Activated CD4-positive, CD25-positive, alpha-beta regulatory T cell treated with anti-CD3 and anti-CD28 coated beads, Interleukin-2, amount 50 U/mL, for 72 hours (primary cell): Measurements from ENCODE around the gene TYR.
"Not testable (repeated sequence)": the region's sequence is repeated elsewhere in the genome, so short reads cannot be mapped to it uniquely, and the experiment has no call there.

Experiments
- DNase-seq: peaks from one replicate; pipeline ENCODE4 v3.0.0; 2021

The TYR gene

DNA sequence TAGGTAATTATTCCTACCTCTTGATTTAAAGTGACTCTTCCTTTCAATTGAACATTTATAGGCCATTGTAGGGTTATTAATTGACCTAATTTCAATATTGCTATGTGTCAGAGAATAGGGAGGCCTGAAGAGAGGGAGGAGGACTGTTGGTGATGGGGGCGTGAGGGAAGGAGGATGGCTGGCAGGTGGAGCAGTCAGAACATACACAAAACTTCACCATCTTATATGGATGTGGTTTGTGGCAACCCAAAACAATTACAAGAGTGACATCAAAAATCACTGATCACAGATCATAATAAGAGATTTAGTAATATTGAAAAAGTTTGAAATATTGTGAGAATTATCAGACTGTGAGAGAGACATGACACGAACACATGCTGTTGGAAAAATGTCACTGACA is 95.5 kb downstream of the TYR start:
- not testable (repeated sequence) for DNase-seq

DNA sequence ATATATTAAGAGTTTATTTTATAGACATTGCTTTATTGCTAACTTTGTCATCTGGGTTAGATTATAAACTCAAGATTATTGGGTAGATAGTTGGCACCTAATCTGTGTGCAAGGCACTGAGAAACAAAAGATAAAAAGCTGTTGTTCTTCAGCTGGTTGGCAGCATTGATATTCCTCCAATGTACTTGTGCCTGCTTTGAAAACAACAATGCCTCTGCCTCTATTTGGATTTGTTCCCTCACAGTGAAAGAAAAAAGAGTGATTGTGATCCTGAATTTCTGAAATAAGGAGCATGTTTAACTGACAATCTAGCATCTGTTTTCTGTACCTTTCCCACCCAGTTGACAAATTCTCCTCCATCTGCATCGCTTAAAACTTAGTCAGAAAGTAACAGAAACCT is 98.3 kb downstream of the TYR start:
- DNase-seq = no peak

DNA sequence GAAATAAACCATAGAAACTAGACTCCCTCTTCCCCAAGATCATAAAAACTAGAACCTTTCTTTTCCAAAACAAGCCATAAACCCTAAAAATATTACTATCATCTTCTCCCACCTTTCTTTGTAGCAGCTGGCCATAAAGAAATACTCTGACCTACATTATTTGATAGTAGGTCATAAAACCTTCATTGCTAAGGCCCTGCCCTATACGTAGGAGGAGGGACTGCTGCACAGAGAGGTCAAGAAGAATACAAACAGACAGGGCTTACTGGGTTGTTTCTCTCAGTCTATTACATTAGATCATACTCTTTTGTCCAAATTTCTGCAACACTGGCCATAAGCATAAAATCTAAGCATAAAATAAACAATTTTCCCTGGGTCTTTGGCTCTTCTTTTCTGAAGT is 101.5 kb downstream of the TYR start:
- DNase-seq = no peak

DNA sequence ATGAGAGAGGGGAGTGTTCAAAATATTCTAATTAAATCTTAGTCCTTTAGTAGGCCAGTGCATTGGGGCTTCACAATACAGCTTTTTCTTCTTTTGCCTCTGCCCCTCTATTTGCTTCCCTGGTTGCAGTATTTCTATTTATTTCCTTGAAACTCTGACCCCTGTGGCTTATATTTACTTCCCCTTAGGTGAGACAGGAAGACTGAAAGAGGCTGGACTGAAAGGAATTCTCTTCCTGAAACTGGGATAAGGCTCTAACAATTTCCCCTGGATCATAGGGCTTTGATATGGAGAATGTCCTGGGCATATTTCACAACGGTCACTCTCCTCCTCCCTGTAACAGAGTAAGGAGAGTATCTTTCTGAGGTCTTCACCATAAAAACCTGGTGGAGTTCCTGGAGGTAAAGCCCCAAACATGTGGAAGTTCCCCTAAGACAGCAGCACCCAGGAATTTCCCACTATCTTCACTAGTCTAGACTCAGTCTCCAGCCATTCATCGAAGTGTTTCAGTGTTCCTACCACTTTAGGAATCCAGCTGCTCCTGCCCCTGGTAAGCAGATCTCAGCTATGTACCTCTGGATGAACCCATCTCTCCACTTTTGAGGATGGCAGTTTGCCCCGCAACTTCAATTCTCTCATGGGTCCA is 103.5 kb downstream of the TYR start:
- DNase-seq = not testable (repeated sequence)

DNA sequence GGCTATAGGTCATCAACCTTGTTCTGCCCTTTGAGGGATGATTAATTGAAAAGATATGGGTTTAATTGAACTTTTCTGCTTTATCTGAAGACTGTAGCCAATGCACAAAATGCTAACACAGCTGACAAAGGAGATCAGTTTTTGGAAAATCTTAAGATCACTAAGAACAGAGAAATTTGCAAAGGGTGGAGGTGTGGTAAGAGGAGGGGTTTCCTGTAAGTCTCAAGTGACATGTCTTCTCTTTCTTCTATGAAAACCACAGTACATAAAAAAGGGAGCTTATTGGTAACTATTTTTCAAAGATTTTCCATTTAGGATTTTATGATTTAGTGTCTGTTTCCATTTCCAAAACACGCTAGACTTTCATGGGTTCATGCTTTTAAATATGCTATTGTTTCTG is 108.9 kb downstream of the TYR start:
- not testable (repeated sequence) for DNase-seq

DNA sequence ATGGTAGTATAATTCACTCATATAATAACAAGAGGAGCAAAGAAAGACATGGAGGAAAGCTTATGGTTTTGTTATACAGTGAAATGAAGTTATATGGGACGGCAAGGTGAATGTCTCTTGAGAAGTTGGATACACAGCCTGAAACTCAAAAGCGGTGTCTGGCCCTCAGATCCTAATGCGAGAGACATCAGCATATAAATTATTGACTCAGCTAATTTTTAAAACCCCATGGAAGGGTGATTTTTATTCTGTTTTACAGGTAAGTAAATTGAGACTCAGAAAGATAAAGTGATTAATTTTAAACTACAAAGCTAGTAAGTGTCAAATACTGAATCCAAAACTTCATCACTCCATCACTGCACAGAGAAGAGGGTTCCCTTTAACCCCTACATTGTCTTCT is 110.3 kb downstream of the TYR start:
- DNase-seq = not testable (repeated sequence)

DNA sequence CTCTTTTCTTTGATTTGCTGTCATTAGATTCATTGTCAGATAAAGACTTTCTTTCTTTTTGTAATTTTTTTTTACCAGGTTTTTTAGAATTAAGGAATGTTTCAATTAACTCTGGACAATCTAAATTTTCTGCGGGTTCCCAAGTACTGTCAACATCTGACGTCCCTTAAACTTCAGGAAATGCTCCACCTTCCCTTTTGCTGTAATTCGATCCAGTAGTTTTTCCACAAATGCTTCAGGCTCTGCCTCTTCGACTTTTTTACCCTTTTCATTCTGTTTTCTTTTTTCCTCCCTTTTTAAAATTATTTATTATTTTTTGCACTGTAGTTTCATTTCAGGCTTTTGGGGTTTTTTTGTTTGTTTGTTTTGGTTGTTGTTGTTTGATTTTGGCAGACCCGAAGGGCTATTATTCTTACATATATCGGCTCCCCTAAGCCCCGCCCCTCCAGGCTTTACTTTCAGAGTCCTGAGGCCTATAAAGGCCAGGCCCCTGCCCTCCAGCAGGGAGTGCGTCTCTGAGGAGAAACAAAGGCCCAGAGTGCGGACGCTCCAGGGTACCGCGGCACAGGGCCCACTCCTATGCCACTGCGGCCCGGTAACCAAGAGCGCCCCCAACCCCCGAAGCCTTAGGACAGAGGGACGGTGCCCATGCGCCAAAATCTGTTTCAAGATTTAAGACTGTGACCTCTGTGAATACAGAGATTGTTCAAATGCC is 116.4 kb downstream of the TYR start:
- DNase-seq = no peak

DNA sequence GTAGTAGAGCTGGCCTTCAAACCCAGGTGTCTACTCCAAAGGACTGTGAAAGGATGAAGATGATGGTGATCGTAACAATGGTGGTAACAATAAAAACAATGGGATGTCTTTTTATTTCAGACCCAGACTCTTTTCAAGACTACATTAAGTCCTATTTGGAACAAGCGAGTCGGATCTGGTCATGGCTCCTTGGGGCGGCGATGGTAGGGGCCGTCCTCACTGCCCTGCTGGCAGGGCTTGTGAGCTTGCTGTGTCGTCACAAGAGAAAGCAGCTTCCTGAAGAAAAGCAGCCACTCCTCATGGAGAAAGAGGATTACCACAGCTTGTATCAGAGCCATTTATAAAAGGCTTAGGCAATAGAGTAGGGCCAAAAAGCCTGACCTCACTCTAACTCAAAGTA is 117.3 kb downstream of the TYR start:
- DNase-seq = not testable (repeated sequence)

DNA sequence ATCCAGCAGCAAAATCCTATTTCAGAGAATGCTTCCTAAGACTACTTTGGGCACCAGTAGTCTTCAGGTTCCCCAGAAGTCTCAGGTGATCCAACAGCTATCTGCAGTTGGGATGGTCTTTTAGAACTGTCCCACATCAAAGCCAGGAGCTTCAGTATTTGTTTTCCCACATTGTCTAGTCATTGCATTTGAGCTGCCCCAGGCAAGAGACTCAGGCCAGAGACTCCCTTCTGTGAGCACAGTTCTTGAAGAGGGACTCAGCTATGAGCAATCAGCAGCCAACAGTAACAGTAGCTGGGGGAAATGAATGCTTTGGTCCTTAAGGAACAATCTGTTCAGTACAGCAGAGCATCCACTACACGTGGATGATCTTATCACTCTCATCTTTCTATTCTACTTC is 125.4 kb downstream of the TYR start:
- DNase-seq = not testable (repeated sequence)

DNA sequence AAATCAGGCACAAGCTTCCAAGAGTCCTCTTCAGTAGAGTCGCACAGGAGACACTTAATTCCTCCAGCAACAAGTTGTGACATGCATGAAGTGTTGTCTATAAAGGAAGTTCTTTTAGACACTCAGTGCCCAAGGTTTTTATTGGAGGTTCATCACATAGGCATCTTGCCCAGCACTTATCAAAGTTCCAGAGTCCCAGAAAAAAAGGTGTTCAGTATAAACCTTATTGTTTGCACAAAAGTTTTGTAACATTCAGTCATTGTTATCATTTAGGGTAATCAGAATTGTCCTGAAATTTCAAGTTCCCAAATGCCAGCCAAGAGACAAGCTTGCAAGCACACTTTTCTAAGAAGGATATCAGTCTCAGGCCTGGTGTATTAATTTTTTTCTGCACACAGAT is 130.6 kb downstream of the TYR start:
- DNase-seq = not testable (repeated sequence)

DNA sequence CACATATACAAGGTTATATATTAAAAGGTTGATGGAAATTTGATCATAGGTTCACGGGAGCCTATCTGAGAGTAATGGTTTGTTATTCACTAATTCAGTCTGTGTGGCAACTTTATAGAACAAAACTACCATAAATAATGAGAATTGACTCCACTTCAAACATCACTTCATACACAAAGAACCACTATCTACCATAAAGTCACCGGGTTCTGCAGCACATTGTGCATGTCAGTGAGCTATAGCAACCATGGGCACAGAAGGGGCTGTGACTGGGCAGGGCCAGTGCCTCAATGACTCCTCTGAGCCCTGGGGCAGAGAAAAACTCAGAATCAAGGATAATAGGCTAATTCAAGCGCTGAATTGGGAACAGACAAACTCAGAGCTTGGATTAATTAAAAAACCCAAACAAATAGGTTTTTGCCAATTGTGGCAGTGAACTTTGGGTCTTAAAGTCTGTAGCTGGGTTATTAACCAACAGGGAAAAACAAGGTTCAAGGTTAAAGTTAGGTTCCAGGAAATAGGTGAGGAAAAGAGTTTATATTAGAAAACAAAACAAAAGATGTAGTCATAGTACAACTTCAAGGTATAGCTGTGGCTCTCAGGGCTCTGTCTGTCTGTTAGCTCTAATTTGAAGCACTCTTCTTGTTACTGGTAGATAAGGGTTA is 131.8 kb downstream of the TYR start:
- DNase-seq = not testable (repeated sequence)

DNA sequence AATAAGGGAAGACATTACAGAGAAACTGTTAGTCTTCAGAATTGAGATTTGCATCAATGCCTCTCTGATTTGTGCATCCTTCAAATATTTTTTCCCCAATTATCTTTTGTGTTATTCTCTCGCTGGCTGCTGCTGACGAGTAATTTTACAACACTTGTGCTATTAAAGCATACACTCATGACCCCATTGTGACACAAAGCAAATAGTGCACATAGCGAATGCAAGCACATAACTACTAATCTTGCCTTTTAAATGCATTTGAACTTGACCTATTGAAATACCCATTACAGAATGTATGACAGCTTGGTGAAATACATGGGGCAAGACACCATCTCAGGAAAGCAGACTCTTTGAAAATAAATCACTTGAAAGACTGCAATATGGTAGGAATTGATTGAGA is 132.9 kb downstream of the TYR start:
- DNase-seq = not testable (repeated sequence)

DNA sequence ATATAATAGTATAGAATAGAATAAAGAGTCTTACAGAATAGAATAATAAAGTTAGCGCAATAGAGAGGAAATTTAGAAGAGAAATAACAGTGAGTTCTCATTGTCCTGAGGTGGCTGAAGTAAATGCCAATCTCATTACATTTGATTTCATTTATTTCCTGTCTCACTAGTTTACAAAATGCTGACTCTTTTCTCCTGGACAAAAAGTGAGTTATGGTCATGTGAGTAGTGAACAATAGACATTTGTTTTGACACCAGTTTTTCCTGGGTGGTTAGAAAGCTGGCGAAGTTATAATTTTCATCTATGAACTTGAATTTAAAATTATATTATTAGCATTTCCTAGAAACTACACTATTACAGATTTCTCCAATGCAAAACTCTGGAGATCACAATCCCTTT is 143.7 kb downstream of the TYR start:
- no peak for DNase-seq

DNA sequence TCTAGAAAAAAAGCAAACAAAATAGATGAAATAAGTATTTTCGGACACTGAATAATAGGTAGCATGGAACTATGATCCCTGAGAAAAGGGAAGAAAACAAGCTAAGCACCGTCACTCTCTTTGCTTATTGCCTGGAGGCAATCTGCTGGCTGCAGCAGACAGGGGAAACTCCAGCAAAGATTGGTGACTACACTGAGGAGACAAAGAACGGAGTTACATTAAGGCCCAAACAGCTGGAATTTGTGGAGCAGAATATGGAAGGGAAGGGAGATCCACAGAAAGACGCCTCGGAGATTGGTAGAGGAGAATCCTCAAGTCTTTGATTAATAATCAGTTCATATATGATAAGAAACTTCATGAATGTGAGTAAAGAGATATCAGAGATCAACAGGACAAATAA is 150.2 kb downstream of the TYR start:
- DNase-seq = no peak

DNA sequence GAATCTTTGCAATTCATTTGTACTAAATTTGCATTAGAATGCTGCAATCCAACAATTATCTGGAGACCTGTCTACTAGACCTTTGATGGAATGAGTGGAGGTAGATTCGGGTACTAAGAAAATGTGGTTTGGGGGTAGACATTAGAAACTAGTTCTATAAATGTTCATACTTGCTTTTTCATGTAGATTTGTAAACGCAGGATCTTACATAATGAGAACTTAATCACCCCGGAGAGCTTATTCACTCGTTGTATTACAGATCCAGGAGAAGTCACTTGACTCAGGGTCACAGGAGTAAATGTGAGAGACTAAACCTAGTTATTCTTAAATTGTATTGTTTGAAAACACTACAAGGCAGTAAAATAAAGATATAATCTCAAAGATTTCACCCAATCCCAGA is 154.3 kb downstream of the TYR start:
- DNase-seq = not testable (repeated sequence)

DNA sequence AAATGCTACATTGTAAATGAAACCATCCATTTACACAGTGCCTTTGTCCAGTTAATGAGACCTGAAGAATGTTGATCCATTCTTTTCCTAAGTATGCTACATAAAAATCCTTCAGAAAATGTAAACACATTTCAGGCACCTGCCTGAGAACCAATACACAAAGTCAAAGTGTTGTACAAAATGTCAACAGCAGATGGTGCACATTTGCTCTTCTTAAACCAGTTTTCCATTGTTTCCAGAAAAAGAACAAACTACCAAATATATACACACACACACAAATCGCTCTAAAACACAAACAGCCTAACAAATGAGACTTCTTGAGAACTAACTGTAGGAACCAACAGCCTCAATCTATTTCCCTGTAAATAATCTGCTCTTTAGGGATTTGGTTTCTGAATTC is 156.0 kb downstream of the TYR start:
- DNase-seq = not testable (repeated sequence)

DNA sequence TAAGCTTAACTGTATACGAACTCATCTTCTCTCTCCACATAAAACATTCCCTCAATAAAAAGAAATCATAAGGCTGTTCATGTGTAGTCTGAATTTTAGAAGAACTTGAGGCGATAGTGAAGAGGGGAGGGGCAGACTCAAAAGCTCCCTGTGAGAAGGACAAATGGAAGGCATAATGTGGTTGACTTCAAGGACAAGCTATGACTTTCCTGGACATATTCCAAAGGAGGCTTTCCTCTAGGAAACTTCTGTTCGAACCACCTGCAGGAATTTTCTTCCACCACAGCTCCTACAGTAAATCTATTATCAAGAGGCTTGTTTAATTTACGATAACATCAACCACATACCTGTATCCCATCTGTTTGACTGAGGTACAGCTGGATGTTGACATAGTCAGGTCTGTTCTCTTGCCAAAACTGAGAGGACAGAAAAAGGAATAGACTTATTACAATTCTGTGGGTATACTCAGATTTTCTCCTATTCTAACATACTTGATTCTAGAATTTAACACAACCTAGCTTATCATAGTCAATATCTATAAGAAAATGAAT is 159.5 kb downstream of the TYR start:
- DNase-seq = not testable (repeated sequence)

DNA sequence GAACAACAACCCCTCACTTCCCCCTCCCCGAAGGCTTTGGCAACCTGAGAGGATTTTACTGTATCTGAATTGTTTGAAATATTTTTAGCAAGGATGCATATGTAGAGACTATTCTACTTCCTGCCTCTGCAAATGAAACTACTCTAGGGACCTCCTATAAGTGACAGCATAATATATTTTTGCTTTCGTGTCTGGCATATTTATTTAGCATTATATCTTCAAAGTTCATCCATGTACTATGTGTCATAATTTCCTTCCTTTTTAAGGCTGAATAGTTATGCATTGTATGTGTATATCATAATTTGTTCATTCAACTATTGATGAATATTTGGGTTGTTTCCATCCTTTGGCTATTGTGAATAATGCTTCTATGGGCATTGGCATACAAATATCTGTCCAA is 160.4 kb downstream of the TYR start:
- DNase-seq = not testable (repeated sequence)

DNA sequence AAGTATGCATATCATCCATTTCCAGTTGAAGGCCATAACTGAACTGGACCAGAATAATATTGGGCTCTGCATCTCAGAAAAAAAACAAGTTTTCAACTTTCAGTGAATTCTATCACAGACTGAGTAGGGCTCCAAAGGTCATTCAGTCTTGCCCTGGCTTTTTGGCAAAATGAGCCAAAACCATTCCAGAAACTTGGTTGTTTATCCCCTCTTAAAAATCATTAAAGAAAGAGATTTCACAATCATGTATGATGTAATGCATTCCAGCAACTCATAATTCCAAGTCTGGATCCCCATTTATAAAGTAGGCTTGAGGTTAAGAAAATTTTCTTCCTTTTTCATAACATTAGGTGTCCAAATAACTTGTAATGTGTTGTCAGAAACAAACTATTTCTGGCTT is 162.8 kb downstream of the TYR start:
- DNase-seq = not testable (repeated sequence)

DNA sequence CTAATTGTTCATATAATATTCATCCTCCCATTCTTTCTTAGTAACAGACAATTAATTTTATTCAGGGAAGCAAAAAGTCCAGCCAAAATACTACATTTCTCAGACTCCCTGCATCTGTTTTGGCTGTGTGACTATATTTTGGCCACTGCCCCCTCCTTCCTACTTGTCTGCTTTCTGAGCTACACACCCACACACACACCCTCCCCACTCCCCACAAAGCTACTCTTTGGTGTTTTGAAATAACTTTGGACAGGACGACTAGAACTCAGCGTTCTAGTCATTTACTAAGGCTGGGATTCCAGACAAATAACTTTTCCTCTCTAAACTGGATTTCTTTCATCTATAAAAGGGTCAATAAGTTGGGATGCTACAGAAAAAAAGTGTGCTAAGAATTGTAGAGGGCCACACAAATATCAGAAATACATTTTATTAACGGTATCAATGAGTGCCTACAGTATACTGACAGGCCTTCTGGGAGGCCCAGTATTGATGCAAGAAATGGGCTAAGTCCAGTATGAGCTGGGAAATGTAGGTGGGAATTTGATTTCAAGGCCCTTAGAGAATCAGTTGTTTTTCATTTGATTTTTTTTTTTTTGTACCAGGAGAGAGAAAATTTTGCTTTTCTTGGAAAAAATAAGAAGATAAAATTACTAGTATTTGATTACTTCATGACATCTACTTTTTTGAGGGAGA is 165.4 kb downstream of the TYR start:
- not testable (repeated sequence) for DNase-seq
